Activated CD4-positive, alpha-beta memory T cell treated with anti-CD3 and anti-CD28 coated beads, Interleukin-2, amount 10 ng/mL, durations not matched to agents 7 days and 5 days (primary cell): ENCODE data around the gene KCNK6. TPM values are rescaled to one million over a fixed set of nuclear protein-coding genes. Genes with fewer than 3 reads are reported as not detected.
"Not testable (repeated sequence)": the region's sequence is repeated elsewhere in the genome, so short reads cannot be mapped to it uniquely, and the experiment has no call there.

ENCODE experiments used
- CTCF ChIA-PET: fragments of 350-600 bp; sonication (Branson Sonifier 250); formaldehyde crosslinking; loops from one replicate; lab custom pipeline; 2021; ENCODE audit warnings: antibody characterized with exemption, inconsistent platforms; lab: Charles Lee
- POLR2A ChIA-PET: fragments of 350-600 bp; sonication (Branson Sonifier 250); formaldehyde crosslinking; loops from one replicate; lab custom pipeline; 2021; ENCODE audit warnings: antibody characterized with exemption; lab: Charles Lee
- DNase-seq: peaks from one replicate; pipeline ENCODE4 v3.0.0-alpha.2; 2020
- H3K27ac Mint-ChIP-seq: one replicate; pipeline ENCODE4 v1.8.0; 2021; ENCODE audit warnings: mild to moderate bottlenecking, mixed read lengths
- H3K27me3 Mint-ChIP-seq: one replicate; pipeline ENCODE4 v1.8.0; 2021; ENCODE audit warnings: mixed read lengths
- H3K36me3 Mint-ChIP-seq: one replicate; pipeline ENCODE4 v1.8.0; 2021; ENCODE audit warnings: low read depth, mixed read lengths
- H3K4me1 Mint-ChIP-seq: one replicate; pipeline ENCODE4 v1.8.0; 2021; ENCODE audit warnings: mixed read lengths
- H3K4me3 Mint-ChIP-seq: one replicate; pipeline ENCODE4 v1.8.0; 2021; ENCODE audit warnings: mild to moderate bottlenecking, mixed read lengths
- H3K9me3 Mint-ChIP-seq: one replicate; pipeline ENCODE4 v1.8.0; 2021; ENCODE audit warnings: mixed read lengths
- total RNA-seq, 2 experiments: library from RNA; stranded (reverse); gene quantifications; one replicate each; pipeline ENCODE4 v1.2.3, GENCODE V29; 2021

The KCNK6 gene
- total RNA-seq, 2 experiments from 2014 or later: 14.3 to 14.4 TPM

GRCh38 chr19:38337360-38337653, 17.7 kb downstream of the KCNK6 start:
- Mint-ChIP-seq H3K27ac (peak overlapping the region; percentile 95), H3K36me3 (peaks cover 5% of the 10 kb centered on the region), H3K9me3 (no peaks in the 10 kb centered on the region), H3K4me3 (peak overlapping the region; percentile 82), H3K4me1 (peaks cover 12% of the 10 kb centered on the region), H3K27me3 (no peaks in the 10 kb centered on the region)
- no peak for DNase-seq
- POLR2A ChIA-PET: interaction anchor here (0.6 to 3.2 kb wide), 4 partner anchors 21 to 93 kb away, joined by 3 to 11 read pairs (median 4); partner anchors contain the start of gene PSMD8
- CTCF ChIA-PET: interaction anchor here (0.7 to 3.4 kb wide), 3 partner anchors 37 to 93 kb away, joined by 3 to 45 read pairs (median 3); partner anchors contain the start of genes FAM98C and PSMD8

GRCh38 chr19:38339011-38339410, 19.4 kb downstream of the KCNK6 start:
- DNase-seq, H3K36me3 Mint-ChIP-seq, H3K27ac Mint-ChIP-seq, H3K4me3 Mint-ChIP-seq, H3K9me3 Mint-ChIP-seq, H3K27me3 Mint-ChIP-seq: not testable (repeated sequence)
- CTCF ChIA-PET: interaction anchor here (1.8 to 2.5 kb wide), 2 partner anchors 35 to 64 kb away, joined by 5 to 7 read pairs; partner anchors contain the start of genes FAM98C and PSMD8
- POLR2A ChIA-PET: interaction anchor here (1.2 kb wide), 1 partner anchor 35 kb away, joined by 3 read pairs; the partner anchor contains the start of gene PSMD8
- peaks cover 12% of the 10 kb centered on the region for H3K4me1 Mint-ChIP-seq

- POLR2A ChIA-PET: no interaction called here
- H3K36me3 Mint-ChIP-seq: peaks cover 5% of the 10 kb centered on the region
- CTCF ChIA-PET: interaction anchor here (2.5 kb wide), 1 partner anchor 62 kb away, joined by 7 read pairs; the partner anchor contains the start of gene FAM98C
- no peak overlapping the region for H3K27ac Mint-ChIP-seq
- H3K9me3 Mint-ChIP-seq: no peaks in the 10 kb centered on the region
- peaks cover 10% of the 10 kb centered on the region for H3K4me1 Mint-ChIP-seq
- no peak overlapping the region for H3K4me3 Mint-ChIP-seq
- no peak for DNase-seq
- H3K27me3 Mint-ChIP-seq: no peaks in the 10 kb centered on the region
Measured at GRCh38 chr19:38340927-38341326, 21.3 kb downstream of the KCNK6 start.

GRCh38 chr19:38346837-38347236, 27.2 kb downstream of the KCNK6 start:
- POLR2A ChIA-PET: interaction anchor here (1.6 kb wide), 1 partner anchor 13 kb away, joined by 3 read pairs; no protein-coding TSS in a partner anchor
- Mint-ChIP-seq H3K4me3 (no peak overlapping the region), H3K27me3 (no peaks in the 10 kb centered on the region), H3K4me1 (no peaks in the 10 kb centered on the region), H3K27ac (no peak overlapping the region), H3K36me3 (no peaks in the 10 kb centered on the region), H3K9me3 (no peaks in the 10 kb centered on the region)
- DNase-seq: no peak
- CTCF ChIA-PET: interaction anchor here (1.1 kb wide), 1 partner anchor 56 kb away, joined by 3 read pairs; the partner anchor contains the start of gene FAM98C

- ChIA-PET POLR2A (no interaction called here), CTCF (no interaction called here)
- H3K4me1 Mint-ChIP-seq: no peaks in the 10 kb centered on the region
- peaks cover 3% of the 10 kb centered on the region for H3K27me3 Mint-ChIP-seq
- DNase-seq: no peak
- H3K27ac Mint-ChIP-seq: no peak overlapping the region
- no peak overlapping the region for H3K4me3 Mint-ChIP-seq
- H3K36me3 Mint-ChIP-seq: no peaks in the 10 kb centered on the region
- H3K9me3 Mint-ChIP-seq: no peaks in the 10 kb centered on the region
Measured at GRCh38 chr19:38350883-38351282, 31.2 kb downstream of the KCNK6 start.

- no peak overlapping the region for H3K27ac Mint-ChIP-seq
- POLR2A ChIA-PET: no interaction called here
- H3K4me1 Mint-ChIP-seq: no peaks in the 10 kb centered on the region
- H3K36me3 Mint-ChIP-seq: no peaks in the 10 kb centered on the region
- CTCF ChIA-PET: interaction anchor here (0.5 kb wide), 1 partner anchor 16 kb away, joined by 4 read pairs; the partner anchor contains the start of gene CATSPERG
- H3K4me3 Mint-ChIP-seq: no peak overlapping the region
- no peak for DNase-seq
- H3K27me3 Mint-ChIP-seq: peaks cover 8% of the 10 kb centered on the region
- no peaks in the 10 kb centered on the region for H3K9me3 Mint-ChIP-seq
Measured at GRCh38 chr19:38351865-38352395, 32.3 kb downstream of the KCNK6 start.

GRCh38 chr19:38352611-38353010, 33.0 kb downstream of the KCNK6 start:
- Mint-ChIP-seq H3K27me3 (peaks cover 8% of the 10 kb centered on the region), H3K27ac (no peak overlapping the region), H3K36me3 (no peaks in the 10 kb centered on the region), H3K4me1 (no peaks in the 10 kb centered on the region), H3K9me3 (no peaks in the 10 kb centered on the region), H3K4me3 (no peak overlapping the region)
- POLR2A ChIA-PET: no interaction called here
- CTCF ChIA-PET: interaction anchor here (0.5 to 0.7 kb wide), 3 partner anchors 9 to 1016 kb away, joined by 4 read pairs; partner anchors contain the start of gene CATSPERG
- DNase-seq: no peak

GRCh38 chr19:38355728-38356725, 36.4 kb downstream of the KCNK6 start:
- peaks cover 6% of the 10 kb centered on the region for H3K4me1 Mint-ChIP-seq
- H3K27me3 Mint-ChIP-seq: peaks cover 35% of the 10 kb centered on the region
- no peak overlapping the region for H3K27ac Mint-ChIP-seq
- POLR2A ChIA-PET: no interaction called here
- DNase-seq: no peak
- no peaks in the 10 kb centered on the region for H3K36me3 Mint-ChIP-seq
- H3K4me3 Mint-ChIP-seq: no peak overlapping the region
- CTCF ChIA-PET: no interaction called here
- H3K9me3 Mint-ChIP-seq: no peaks in the 10 kb centered on the region

- peaks cover 42% of the 10 kb centered on the region for H3K27me3 Mint-ChIP-seq
- no peaks in the 10 kb centered on the region for H3K9me3 Mint-ChIP-seq
- no peaks in the 10 kb centered on the region for H3K36me3 Mint-ChIP-seq
- ChIA-PET CTCF (no interaction called here), POLR2A (interaction anchor here (0.6 to 1.4 kb wide), 4 partner anchors 16 to 92 kb away, joined by 3 read pairs; partner anchors contain the start of genes GGN and PSMD8)
- no peak overlapping the region for H3K27ac Mint-ChIP-seq
- no peak for DNase-seq
- no peak overlapping the region for H3K4me3 Mint-ChIP-seq
- H3K4me1 Mint-ChIP-seq: peaks cover 18% of the 10 kb centered on the region
Measured at GRCh38 chr19:38358071-38358470, 38.4 kb downstream of the KCNK6 start.

- peak overlapping the region; percentile 10 for H3K4me3 Mint-ChIP-seq
- H3K36me3 Mint-ChIP-seq: no peaks in the 10 kb centered on the region
- H3K4me1 Mint-ChIP-seq: peaks cover 19% of the 10 kb centered on the region
- H3K27ac Mint-ChIP-seq: no peak overlapping the region
- POLR2A ChIA-PET: interaction anchor here (1.3 to 2.1 kb wide), 3 partner anchors 13 to 28 kb away, joined by 3 to 12 read pairs (median 3); partner anchors contain the start of genes GGN and PSMD8
- CTCF ChIA-PET: interaction anchor here (0.6 to 1.2 kb wide), 3 partner anchors 43 to 858 kb away, joined by 3 to 4 read pairs (median 3); partner anchors contain the start of gene FAM98C
- no peak for DNase-seq
- peaks cover 42% of the 10 kb centered on the region for H3K27me3 Mint-ChIP-seq
- no peaks in the 10 kb centered on the region for H3K9me3 Mint-ChIP-seq
Measured at GRCh38 chr19:38359242-38360021, 39.8 kb downstream of the KCNK6 start.

- H3K4me1 Mint-ChIP-seq: peaks cover 19% of the 10 kb centered on the region
- no peaks in the 10 kb centered on the region for H3K9me3 Mint-ChIP-seq
- H3K36me3 Mint-ChIP-seq: no peaks in the 10 kb centered on the region
- DNase-seq: no peak
- POLR2A ChIA-PET: interaction anchor here (1.1 to 2.1 kb wide), 2 partner anchors 14 to 24 kb away, joined by 4 to 12 read pairs; partner anchors contain the start of genes CATSPERG and PSMD8
- no peak overlapping the region for H3K27ac Mint-ChIP-seq
- CTCF ChIA-PET: interaction anchor here (1.1 kb wide), 1 partner anchor 14 kb away, joined by 3 read pairs; the partner anchor contains the start of gene PSMD8
- H3K27me3 Mint-ChIP-seq: peaks cover 42% of the 10 kb centered on the region
- H3K4me3 Mint-ChIP-seq: peak overlapping the region; percentile 84
Measured at GRCh38 chr19:38360351-38360750, 40.7 kb downstream of the KCNK6 start.
